OCI-LY7 (cell line): ENCODE data around the gene FNDC10. TPM values are rescaled to one million over a fixed set of nuclear protein-coding genes. Genes with fewer than 3 reads are reported as not detected.
A peak's percentile ranks its signal among the peaks of the same experiment; 100 is the strongest.

Source experiments
- BruUV-seq: library from RNA; stranded (reverse); fragments of 400-500 nt; replicated peaks from 2 replicates; lab custom pipeline; 2021; lab: Mats Ljungman, UMichigan
- CTCF ChIA-PET: fragments of 300-600 bp; sonication (Branson Sonifier 250); formaldehyde crosslinking; loops from one replicate; lab custom pipeline; 2022; ENCODE audit warnings: antibody characterized with exemption; ENCODE audit not compliant: unreplicated experiment; lab: Charles Lee
- POLR2A ChIA-PET: fragments of 300-600 bp; sonication (Branson Sonifier 250); formaldehyde crosslinking; loops from one replicate; lab custom pipeline; 2022; ENCODE audit warnings: antibody characterized with exemption; lab: Charles Lee
- DNase-seq: peaks from one replicate; pipeline ENCODE4 v3.0.0-alpha.2; 2015; ENCODE audit warnings: low spot score
- H2AFZ ChIP-seq: fragments of 200-600 bp; sonication (generic), shearing (Covaris generic); 2 replicates; pipeline ENCODE4 v1.6.1; 2014; ENCODE audit warnings: mild to moderate bottlenecking, antibody characterized with exemption, low read length, moderate library complexity
- H3K27ac ChIP-seq: fragments of 200-600 bp; sonication (generic); 2 replicates; pipeline ENCODE4 v1.5.1; 2014; ENCODE audit warnings: mixed run types, low read depth, mild to moderate bottlenecking, moderate library complexity, low read length, inconsistent platforms; ENCODE audit not compliant: poor library complexity, severe bottlenecking
- H3K36me3 ChIP-seq: fragments of 200-600 bp; sonication (generic); 2 replicates; pipeline ENCODE4 v1.6.1; 2014; ENCODE audit warnings: mild to moderate bottlenecking, antibody characterized with exemption, low read length, moderate library complexity, mixed read lengths; ENCODE audit not compliant: insufficient read depth
- H3K4me1 ChIP-seq: fragments of 200-600 bp; sonication (generic); 2 replicates; pipeline ENCODE4 v1.5.1; 2014; ENCODE audit warnings: mild to moderate bottlenecking, low read length; ENCODE audit not compliant: insufficient read depth, poor library complexity, severe bottlenecking
- H3K4me2 ChIP-seq: fragments of 200-600 bp; sonication (generic); 2 replicates; pipeline ENCODE4 v1.6.1; 2014; ENCODE audit warnings: mild to moderate bottlenecking, low read length
- H3K4me3 ChIP-seq: fragments of 200-600 bp; sonication (generic); 2 replicates; pipeline ENCODE4 v1.5.1; 2014; ENCODE audit warnings: mild to moderate bottlenecking, low read depth, low read length; ENCODE audit not compliant: poor library complexity, severe bottlenecking
- H3K79me2 ChIP-seq: fragments of 200-600 bp; sonication (generic); 2 replicates; pipeline ENCODE4 v1.6.1; 2016; ENCODE audit warnings: low read depth, mild to moderate bottlenecking, low read length, moderate library complexity, mixed read lengths; ENCODE audit not compliant: insufficient read depth
- H3K9me2 ChIP-seq: fragments of 200-600 bp; sonication (generic); 2 replicates; pipeline ENCODE4 v1.6.1; 2016; ENCODE audit warnings: mild to moderate bottlenecking, low read length, mixed read lengths; ENCODE audit not compliant: insufficient read depth
- H3K9me3 ChIP-seq: fragments of 200-600 bp; sonication (generic); 2 replicates; pipeline ENCODE4 v1.6.1; 2014; ENCODE audit warnings: mild to moderate bottlenecking, mixed run types, low read length, mixed read lengths
- H4K20me1 ChIP-seq: fragments of 200-600 bp; sonication (generic); 2 replicates; pipeline ENCODE4 v1.6.1; 2014; ENCODE audit warnings: mild to moderate bottlenecking, antibody characterized with exemption, low read length, moderate library complexity, mixed read lengths; ENCODE audit not compliant: insufficient read depth
- CTCF ChIP-seq: fragments of 200-600 bp; sonication (generic); conservative IDR thresholded peaks from 2 replicates; pipeline ENCODE4 v1.5.1; 2014; ENCODE audit warnings: mild to moderate bottlenecking, antibody characterized with exemption, low read length, moderate library complexity, mixed read lengths
- EZH2phosphoT487 ChIP-seq: fragments of 200-600 bp; sonication (generic); IDR thresholded peaks from 2 replicates; pipeline ENCODE4 v1.6.1; 2018; ENCODE audit warnings: low read depth, borderline replicate concordance, mild to moderate bottlenecking, mixed run types, antibody characterized with exemption, low read length, moderate library complexity, mixed read lengths
- intact Hi-C: fragments of 100-400 bp; cut with micrococcal nuclease; formaldehyde crosslinking; loops from one replicate; pipeline ENCODE4 v1.10.0; 2022; ENCODE audit not compliant: unreplicated experiment
- total RNA-seq, 2 experiments: library from RNA; depleted of rRNA in 1 of 2; stranded (reverse); fragments of >200 nt in 1 of 2; shearing (Covaris generic) in 1 of 2; gene quantifications; 2 replicates each; pipeline ENCODE4 v1.2.3, GENCODE V29; 2014 to 2022

FNDC10 gene
- total RNA-seq, 2 experiments from 2014 or later: 1.3 to 2.7 TPM

- H3K79me2 ChIP-seq: no peaks in the 10 kb centered on the region; the same call in 1 of the 2 replicates
These were observed 48.2 kb downstream of the FNDC10 start for GRCh38 chr1:1551524-1552262.

GRCh38 chr1:1550591-1551432, 49.1 kb downstream of the FNDC10 start:
- CTCF ChIA-PET: no interaction called here
- Histone ChIP-seq H3K36me3 (peaks cover 28% of the 10 kb centered on the region; the same call in 1 of the 2 replicates), H3K4me2 (no peak overlapping the region), H3K4me3 (no peak overlapping the region), H3K9me2 (no peaks in the 10 kb centered on the region), H3K9me3 (no peaks in the 10 kb centered on the region), H4K20me1 (no peaks in the 10 kb centered on the region), H3K27ac (no peak overlapping the region), H3K4me1 (no peaks in the 10 kb centered on the region), H2AFZ (no peak overlapping the region), H3K79me2 (no peaks in the 10 kb centered on the region)
- TF ChIP-seq CTCF (peak; percentile 55; the same call in 1 of the 2 replicates), EZH2phosphoT487 (no peak)
- no TSS peak for BruUV-seq
- intact Hi-C loops: no loop called here
- POLR2A ChIA-PET: no interaction called here
- no peak for DNase-seq

More at GRCh38 chr1:1551524-1552262, 48.2 kb downstream of the FNDC10 start:
- ChIA-PET POLR2A (no interaction called here), CTCF (no interaction called here)
- intact Hi-C loops: no loop called here
- Histone ChIP-seq H2AFZ (no peak overlapping the region), H4K20me1 (no peaks in the 10 kb centered on the region), H3K27ac (no peak overlapping the region), H3K4me2 (no peak overlapping the region), H3K4me3 (no peak overlapping the region), H3K36me3 (peaks cover 25% of the 10 kb centered on the region; the same call in 1 of the 2 replicates), H3K4me1 (peaks cover 5% of the 10 kb centered on the region), H3K9me3 (no peaks in the 10 kb centered on the region), H3K9me2 (no peaks in the 10 kb centered on the region)
- TF ChIP-seq CTCF: no peak
- TF ChIP-seq EZH2phosphoT487: no peak
- no peak for DNase-seq
- no TSS peak for BruUV-seq
